Spinal cord (tissue), 10 donors: ENCODE measurements around the gene JAKMIP1. TPM values are rescaled to one million over a fixed set of nuclear protein-coding genes. Genes with fewer than 3 reads are reported as not detected.
"Not testable (repeated sequence)": the region's sequence is repeated elsewhere in the genome, so short reads cannot be mapped to it uniquely, and the experiment has no call there.

Experiments
- DNase-seq, 6 donors: peaks; one replicate each; pipeline versions ENCODE4 v3.0.0 to v3.0.0-alpha.2; 2013 to 2015; ENCODE audit warnings: low spot score in 6 of 6, low read depth in 4 of 6
- H3K27ac ChIP-seq: one replicate; pipeline ENCODE4 v1.5.1; 2013; ENCODE audit warnings: low read depth, low read length, control low read depth
- H3K27me3 ChIP-seq: one replicate; pipeline ENCODE4 v1.6.1; 2013; ENCODE audit warnings: low read length; ENCODE audit not compliant: control insufficient read depth, insufficient read depth
- H3K36me3 ChIP-seq: one replicate; pipeline ENCODE4 v1.6.1; 2013; ENCODE audit warnings: low read length; ENCODE audit not compliant: control insufficient read depth, insufficient read depth
- H3K4me1 ChIP-seq: one replicate; pipeline ENCODE4 v1.6.1; 2013; ENCODE audit warnings: low read length; ENCODE audit not compliant: control insufficient read depth, insufficient read depth
- H3K4me3 ChIP-seq: one replicate; pipeline ENCODE4 v1.5.1; 2013; ENCODE audit warnings: low read depth, low read length, control low read depth
- H3K9me3 ChIP-seq: one replicate; pipeline ENCODE4 v1.6.1; 2013; ENCODE audit warnings: low read length; ENCODE audit not compliant: control insufficient read depth, insufficient read depth
- WGBS: methylation state at CpG from one replicate; pipeline ENCODE4 v1.1.5; 2013; ENCODE audit warnings: missing lambda C conversion rate; ENCODE audit not compliant: insufficient coverage; 5-methylcytosine and 5-hydroxymethylcytosine counted together
- polyA plus RNA-seq, 2 donors: library from polyadenylated mRNA; unstranded; fragments of 120-200 nt; gene quantifications; one replicate each; pipeline ENCODE4 v1.2.1, GENCODE V29; 2013; ENCODE audit not compliant: insufficient read length in 2 of 2
- total RNA-seq, 2 donors: library from RNA; depleted of rRNA in 1 of 2; stranded (reverse); fragments of 120-200 nt in 1 of 2; fragments of >200 nt in 1 of 2; gene quantifications; one replicate each; pipeline versions ENCODE4 v1.2.3 to v1.2.4, GENCODE V29; 2013 to 2014
- donor health status: healthy.

Gene JAKMIP1
- total and polyA plus RNA-seq, 4 donors = 8.2 to 29.7 (median 20.9) TPM

- peaks cover 15% of the 10 kb centered on the region for H3K27me3 ChIP-seq
- no peaks in the 10 kb centered on the region for H3K36me3 ChIP-seq
- H3K27ac ChIP-seq = no peak overlapping the region
- no peaks in the 10 kb centered on the region for H3K9me3 ChIP-seq
- 96% methylated on average over 4 of the region's 5 CpGs for WGBS
- H3K4me3 ChIP-seq = no peak overlapping the region
- H3K4me1 ChIP-seq = peaks cover 4% of the 10 kb centered on the region
- DNase-seq = no peak
Observed at GRCh38 chr4:6002492-6002833, 197.9 kb downstream of the JAKMIP1 start.

DNA sequence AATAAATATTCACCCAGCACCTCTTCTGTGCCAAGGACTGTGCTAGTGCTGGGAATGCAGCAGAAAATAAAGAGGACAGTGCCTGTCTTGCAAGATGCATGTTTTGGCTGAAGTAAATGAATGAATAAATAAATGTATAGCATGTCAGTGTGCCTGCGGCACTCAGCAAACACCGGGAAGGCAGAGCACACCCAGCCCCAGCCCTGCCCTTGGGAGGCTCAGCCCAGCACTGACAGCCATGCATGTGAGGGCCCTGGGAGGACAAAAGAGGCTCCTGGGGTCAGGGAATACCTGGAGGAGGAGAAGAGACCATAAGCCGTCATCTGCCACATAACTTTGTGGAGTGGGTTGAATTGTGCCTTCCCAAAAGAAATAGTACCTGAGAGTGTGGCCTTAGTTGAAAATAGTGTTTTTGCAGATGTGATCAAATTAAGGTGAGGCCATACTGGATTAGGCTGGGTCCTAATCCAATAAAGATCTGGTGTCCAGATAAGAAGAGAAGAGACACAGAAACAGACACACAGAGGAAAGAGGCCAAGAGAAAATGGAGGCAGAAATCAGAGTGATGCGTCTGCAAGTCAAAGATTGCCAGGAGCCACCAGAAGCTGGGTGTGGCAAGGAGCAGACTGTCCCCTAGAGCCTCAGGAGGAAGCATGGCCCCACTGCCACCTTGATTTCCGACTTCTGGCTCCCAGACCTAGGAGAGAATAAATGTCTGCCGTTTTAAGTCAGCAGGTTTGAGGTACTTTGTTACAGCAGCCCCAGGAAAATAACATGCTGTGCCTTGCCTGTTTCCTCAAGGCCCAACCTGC lies 198.5 kb downstream of the JAKMIP1 start:
- no peak for DNase-seq
- Histone ChIP-seq H3K4me1 (peaks cover 4% of the 10 kb centered on the region), H3K9me3 (no peaks in the 10 kb centered on the region), H3K4me3 (no peak overlapping the region), H3K27me3 (peaks cover 9% of the 10 kb centered on the region), H3K36me3 (no peaks in the 10 kb centered on the region), H3K27ac (no peak overlapping the region)
- WGBS = 65% methylated on average over 6 of the region's 6 CpGs

DNA sequence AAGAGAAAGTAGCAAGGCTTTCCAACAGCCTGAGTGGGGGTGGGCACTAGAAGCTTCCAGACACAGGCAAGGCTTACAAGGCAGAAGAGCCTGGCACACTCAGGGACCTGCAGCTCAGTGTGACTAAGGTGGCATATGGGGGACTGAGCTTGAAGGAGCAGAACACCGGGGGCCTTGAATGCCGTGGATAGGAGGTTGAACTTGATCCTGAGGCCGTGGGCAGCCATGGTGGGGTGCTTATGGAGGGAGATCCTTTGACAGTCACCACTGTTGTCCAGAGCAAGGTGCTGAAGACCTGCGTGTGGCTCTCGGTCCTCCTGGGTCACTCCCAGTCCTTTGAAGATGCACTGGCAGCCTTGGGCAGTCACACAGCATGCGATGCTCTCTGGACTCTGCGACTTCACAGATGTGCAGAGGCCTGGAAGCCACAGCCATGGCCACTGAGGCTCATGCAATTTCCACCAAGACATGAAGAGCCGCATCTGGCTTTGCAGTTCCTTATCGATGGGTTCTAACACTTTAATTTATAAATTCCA lies 200.5 kb downstream of the JAKMIP1 start:
- Histone ChIP-seq H3K4me1 (peaks cover 4% of the 10 kb centered on the region), H3K4me3 (no peak overlapping the region), H3K27ac (no peak overlapping the region), H3K27me3 (peaks cover 6% of the 10 kb centered on the region), H3K9me3 (no peaks in the 10 kb centered on the region), H3K36me3 (peaks cover 5% of the 10 kb centered on the region)
- 93% methylated on average over 8 of the region's 9 CpGs for WGBS
- DNase-seq = no peak

- peak in 1 of 6 donors; percentile 27 for DNase-seq
- Histone ChIP-seq H3K27ac (no peak overlapping the region), H3K36me3 (peaks cover 5% of the 10 kb centered on the region), H3K27me3 (peaks cover 6% of the 10 kb centered on the region), H3K4me1 (peaks cover 4% of the 10 kb centered on the region), H3K9me3 (no peaks in the 10 kb centered on the region), H3K4me3 (no peak overlapping the region)
- WGBS = 68% methylated on average over 5 of the region's 6 CpGs
Observed at GRCh38 chr4:5999356-5999755, 201.0 kb downstream of the JAKMIP1 start.

GRCh38 chr4:5998333-5998936 lies 201.9 kb downstream of the JAKMIP1 start:
- H3K27ac ChIP-seq = no peak overlapping the region
- H3K9me3 ChIP-seq = no peaks in the 10 kb centered on the region
- peaks cover 4% of the 10 kb centered on the region for H3K4me1 ChIP-seq
- H3K4me3 ChIP-seq = no peak overlapping the region
- peak; percentile 41 to 97 (median 80) for DNase-seq
- WGBS = 3% methylated on average over 9 of the region's 9 CpGs
- H3K36me3 ChIP-seq = peaks cover 10% of the 10 kb centered on the region
- peaks cover 6% of the 10 kb centered on the region for H3K27me3 ChIP-seq

DNA sequence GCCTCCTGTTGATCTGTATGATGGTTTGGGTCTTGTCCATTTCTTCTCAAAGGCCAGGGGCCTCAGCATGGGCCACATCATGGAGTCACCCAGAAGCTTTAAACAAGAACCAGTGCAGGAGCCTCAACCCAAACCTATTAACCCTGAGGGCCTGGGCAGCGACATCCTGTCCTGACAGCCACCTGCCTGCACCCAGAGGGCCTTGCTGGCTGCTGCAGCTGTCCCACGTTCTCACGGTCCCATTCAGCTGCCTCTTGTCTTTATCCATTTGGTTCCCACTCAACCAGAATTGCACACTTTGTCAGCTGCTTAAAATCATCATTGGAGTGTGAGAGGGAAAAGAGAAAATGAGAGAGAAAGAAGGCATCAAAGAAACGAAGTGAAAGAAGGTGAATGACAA lies 203.7 kb downstream of the JAKMIP1 start:
- peaks cover 2% of the 10 kb centered on the region for H3K27me3 ChIP-seq
- peaks cover 19% of the 10 kb centered on the region for H3K36me3 ChIP-seq
- H3K4me1 ChIP-seq = peaks cover 4% of the 10 kb centered on the region
- WGBS = 58% methylated on average over 3 of the region's 4 CpGs
- no peak for DNase-seq
- H3K9me3 ChIP-seq = no peaks in the 10 kb centered on the region
- no peak overlapping the region for H3K4me3 ChIP-seq
- no peak overlapping the region for H3K27ac ChIP-seq

GRCh38 chr4:5995901-5996623 lies 204.3 kb downstream of the JAKMIP1 start:
- DNase-seq = no peak
- Histone ChIP-seq H3K4me1 (peaks cover 4% of the 10 kb centered on the region), H3K4me3 (no peak overlapping the region), H3K9me3 (no peaks in the 10 kb centered on the region), H3K36me3 (peaks cover 22% of the 10 kb centered on the region), H3K27me3 (peaks cover 2% of the 10 kb centered on the region), H3K27ac (no peak overlapping the region)
- 59% methylated on average over 18 of the region's 19 CpGs for WGBS

DNA sequence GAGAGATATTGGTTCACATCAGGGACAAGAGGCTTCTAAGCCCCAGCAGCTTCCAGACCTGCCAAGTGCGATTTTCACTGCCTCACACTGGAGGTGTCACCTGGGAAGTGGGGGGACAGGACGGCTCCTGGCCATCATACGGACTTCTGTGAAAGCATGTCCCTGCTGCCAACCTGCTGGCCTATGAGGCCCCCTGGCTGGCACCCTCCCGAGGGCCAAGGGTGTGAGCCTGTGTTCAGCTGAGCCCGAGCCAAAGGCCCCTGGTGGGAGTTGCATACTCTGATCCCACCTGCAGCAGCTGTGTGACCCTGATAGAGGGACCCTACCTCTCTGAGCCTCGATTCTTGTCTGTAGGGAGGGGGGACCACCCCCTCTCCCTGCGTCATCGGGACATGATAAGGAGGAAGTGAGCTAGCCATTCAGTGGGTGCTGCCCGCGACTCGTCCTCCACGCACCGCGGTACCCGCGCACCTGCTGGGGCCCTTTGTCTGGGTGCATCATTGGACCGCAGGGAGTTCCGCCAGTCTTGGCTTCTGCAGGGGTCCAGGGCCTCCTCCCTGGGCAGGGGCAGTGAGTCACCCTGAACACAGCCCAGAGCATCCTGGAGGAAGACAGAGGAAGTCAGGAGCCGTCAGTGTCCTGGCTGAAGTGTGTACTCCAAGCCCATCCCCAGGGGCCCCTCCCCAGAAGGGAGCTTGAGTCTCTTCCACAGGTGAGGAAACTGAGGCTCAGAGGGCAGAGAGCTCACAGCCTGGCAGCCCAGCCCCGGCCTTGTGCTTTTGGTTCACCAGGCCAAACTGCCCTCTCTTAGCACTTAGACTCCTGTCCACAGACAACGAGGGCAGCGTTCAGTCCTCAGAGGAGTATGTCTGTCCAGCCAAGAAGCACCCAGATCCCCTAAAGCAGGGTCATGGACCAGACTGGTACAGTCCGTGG lies 206.2 kb downstream of the JAKMIP1 start:
- Histone ChIP-seq H3K27me3 (peaks cover 2% of the 10 kb centered on the region), H3K9me3 (no peaks in the 10 kb centered on the region), H3K36me3 (peaks cover 34% of the 10 kb centered on the region), H3K4me1 (peaks cover 4% of the 10 kb centered on the region), H3K27ac (no peak overlapping the region), H3K4me3 (no peak overlapping the region)
- 87% methylated on average over 23 of the region's 23 CpGs for WGBS
- no peak for DNase-seq

GRCh38 chr4:5993346-5993745 lies 207.0 kb downstream of the JAKMIP1 start:
- H3K9me3 ChIP-seq, H3K4me1 ChIP-seq, H3K27ac ChIP-seq, H3K4me3 ChIP-seq, H3K27me3 ChIP-seq, DNase-seq: not testable (repeated sequence)
- peaks cover 35% of the 10 kb centered on the region for H3K36me3 ChIP-seq
- WGBS = 77% methylated on average over 7 of the region's 9 CpGs
